ENCODE results near the gene TOM1.

Gene TOM1

GRCh38 chr22:35313311-35314121 is 13.8 kb downstream of the TOM1 start:
- no peak for TF ChIP-seq CTCF (IDR thresholded peaks at IDR 0.05; ENCODE audit: low read depth, low read length)
- peak; percentile 81 for DNase-seq
- Histone ChIP-seq H3K9me3 (ENCODE audit: severe bottlenecking) (no peaks in the 10 kb centered on the region), H3K27me3 (ENCODE audit: insufficient read depth, low read depth, severe bottlenecking) (no peaks in the 10 kb centered on the region), H3K4me3 (ENCODE audit: low read depth, low read length) (no peak overlapping the region), H3K36me3 (peaks cover 3% of the 10 kb centered on the region; the same call in 1 of the 2 replicates), H3K27ac (peak overlapping the region; percentile 43)

- Histone ChIP-seq H3K27me3 (ENCODE audit: insufficient read depth, low read depth, severe bottlenecking) (no peaks in the 10 kb centered on the region), H3K9me3 (ENCODE audit: severe bottlenecking) (no peaks in the 10 kb centered on the region), H3K36me3 (peaks cover 3% of the 10 kb centered on the region; the same call in 1 of the 2 replicates), H3K4me3 (ENCODE audit: low read depth, low read length) (no peak overlapping the region), H3K27ac (peak overlapping the region; percentile 29)
- peak; percentile 20 for DNase-seq
- no peak for TF ChIP-seq CTCF (IDR thresholded peaks at IDR 0.05; ENCODE audit: low read depth, low read length)
These were observed 14.7 kb downstream of the TOM1 start for GRCh38 chr22:35314161-35314942.

GRCh38 chr22:35315141-35315854 is 15.6 kb downstream of the TOM1 start:
- DNase-seq = no peak
- TF ChIP-seq CTCF (IDR thresholded peaks at IDR 0.05; ENCODE audit: low read depth, low read length) = no peak
- Histone ChIP-seq H3K36me3 (peaks cover 3% of the 10 kb centered on the region; the same call in 1 of the 2 replicates), H3K4me3 (ENCODE audit: low read depth, low read length) (no peak overlapping the region), H3K27ac (no peak overlapping the region), H3K27me3 (ENCODE audit: insufficient read depth, low read depth, severe bottlenecking) (no peaks in the 10 kb centered on the region), H3K9me3 (ENCODE audit: severe bottlenecking) (no peaks in the 10 kb centered on the region)

GRCh38 chr22:35315855-35316745 is 16.4 kb downstream of the TOM1 start:
- TF ChIP-seq CTCF (IDR thresholded peaks at IDR 0.05; ENCODE audit: low read depth, low read length) = no peak

GRCh38 chr22:35316751-35317150 is 17.1 kb downstream of the TOM1 start:
- no peak overlapping the region for H3K4me3 ChIP-seq (ENCODE audit: low read depth, low read length)
- no peaks in the 10 kb centered on the region for H3K9me3 ChIP-seq (ENCODE audit: severe bottlenecking)
- peaks cover 3% of the 10 kb centered on the region; the same call in 1 of the 2 replicates for H3K36me3 ChIP-seq
- no peaks in the 10 kb centered on the region for H3K27me3 ChIP-seq (ENCODE audit: insufficient read depth, low read depth, severe bottlenecking)
- DNase-seq = no peak
- TF ChIP-seq CTCF (IDR thresholded peaks at IDR 0.05; ENCODE audit: low read depth, low read length) = no peak
- H3K27ac ChIP-seq = no peak overlapping the region

More at GRCh38 chr22:35315855-35316745, 16.4 kb downstream of the TOM1 start:
- no peaks in the 10 kb centered on the region for H3K27me3 ChIP-seq (ENCODE audit: insufficient read depth, low read depth, severe bottlenecking)
- no peak for DNase-seq
- peaks cover 3% of the 10 kb centered on the region; the same call in 1 of the 2 replicates for H3K36me3 ChIP-seq
- no peaks in the 10 kb centered on the region for H3K9me3 ChIP-seq (ENCODE audit: severe bottlenecking)
- H3K4me3 ChIP-seq (ENCODE audit: low read depth, low read length) = no peak overlapping the region
- H3K27ac ChIP-seq = no peak overlapping the region
